OCI-LY7 (cell line): ENCODE results near the gene USP15. TPM values are rescaled to one million over a fixed set of nuclear protein-coding genes. Genes with fewer than 3 reads are reported as not detected.

Experiments used
- BruUV-seq: library from RNA; stranded (reverse); fragments of 400-500 nt; replicated peaks from 2 replicates; lab custom pipeline; 2021; lab: Mats Ljungman, UMichigan
- CTCF ChIA-PET: fragments of 300-600 bp; sonication (Branson Sonifier 250); formaldehyde crosslinking; loops from one replicate; lab custom pipeline; 2022; ENCODE audit warnings: antibody characterized with exemption; ENCODE audit not compliant: unreplicated experiment; lab: Charles Lee
- POLR2A ChIA-PET: fragments of 300-600 bp; sonication (Branson Sonifier 250); formaldehyde crosslinking; loops from one replicate; lab custom pipeline; 2022; ENCODE audit warnings: antibody characterized with exemption; lab: Charles Lee
- DNase-seq: peaks from one replicate; pipeline ENCODE4 v3.0.0-alpha.2; 2015; ENCODE audit warnings: low spot score
- H2AFZ ChIP-seq: fragments of 200-600 bp; sonication (generic), shearing (Covaris generic); 2 replicates; pipeline ENCODE4 v1.6.1; 2014; ENCODE audit warnings: mild to moderate bottlenecking, antibody characterized with exemption, low read length, moderate library complexity
- H3K27ac ChIP-seq: fragments of 200-600 bp; sonication (generic); 2 replicates; pipeline ENCODE4 v1.5.1; 2014; ENCODE audit warnings: mixed run types, low read depth, mild to moderate bottlenecking, moderate library complexity, low read length, inconsistent platforms; ENCODE audit not compliant: poor library complexity, severe bottlenecking
- H3K36me3 ChIP-seq: fragments of 200-600 bp; sonication (generic); 2 replicates; pipeline ENCODE4 v1.6.1; 2014; ENCODE audit warnings: mild to moderate bottlenecking, antibody characterized with exemption, low read length, moderate library complexity, mixed read lengths; ENCODE audit not compliant: insufficient read depth
- H3K4me1 ChIP-seq: fragments of 200-600 bp; sonication (generic); 2 replicates; pipeline ENCODE4 v1.5.1; 2014; ENCODE audit warnings: mild to moderate bottlenecking, low read length; ENCODE audit not compliant: insufficient read depth, poor library complexity, severe bottlenecking
- H3K4me2 ChIP-seq: fragments of 200-600 bp; sonication (generic); 2 replicates; pipeline ENCODE4 v1.6.1; 2014; ENCODE audit warnings: mild to moderate bottlenecking, low read length
- H3K4me3 ChIP-seq: fragments of 200-600 bp; sonication (generic); 2 replicates; pipeline ENCODE4 v1.5.1; 2014; ENCODE audit warnings: mild to moderate bottlenecking, low read depth, low read length; ENCODE audit not compliant: poor library complexity, severe bottlenecking
- H3K79me2 ChIP-seq: fragments of 200-600 bp; sonication (generic); 2 replicates; pipeline ENCODE4 v1.6.1; 2016; ENCODE audit warnings: low read depth, mild to moderate bottlenecking, low read length, moderate library complexity, mixed read lengths; ENCODE audit not compliant: insufficient read depth
- H3K9me2 ChIP-seq: fragments of 200-600 bp; sonication (generic); 2 replicates; pipeline ENCODE4 v1.6.1; 2016; ENCODE audit warnings: mild to moderate bottlenecking, low read length, mixed read lengths; ENCODE audit not compliant: insufficient read depth
- H3K9me3 ChIP-seq: fragments of 200-600 bp; sonication (generic); 2 replicates; pipeline ENCODE4 v1.6.1; 2014; ENCODE audit warnings: mild to moderate bottlenecking, mixed run types, low read length, mixed read lengths
- H4K20me1 ChIP-seq: fragments of 200-600 bp; sonication (generic); 2 replicates; pipeline ENCODE4 v1.6.1; 2014; ENCODE audit warnings: mild to moderate bottlenecking, antibody characterized with exemption, low read length, moderate library complexity, mixed read lengths; ENCODE audit not compliant: insufficient read depth
- CTCF ChIP-seq: fragments of 200-600 bp; sonication (generic); conservative IDR thresholded peaks from 2 replicates; pipeline ENCODE4 v1.5.1; 2014; ENCODE audit warnings: mild to moderate bottlenecking, antibody characterized with exemption, low read length, moderate library complexity, mixed read lengths
- EZH2phosphoT487 ChIP-seq: fragments of 200-600 bp; sonication (generic); IDR thresholded peaks from 2 replicates; pipeline ENCODE4 v1.6.1; 2018; ENCODE audit warnings: low read depth, borderline replicate concordance, mild to moderate bottlenecking, mixed run types, antibody characterized with exemption, low read length, moderate library complexity, mixed read lengths
- intact Hi-C: fragments of 100-400 bp; cut with micrococcal nuclease; formaldehyde crosslinking; loops from one replicate; pipeline ENCODE4 v1.10.0; 2022; ENCODE audit not compliant: unreplicated experiment
- total RNA-seq, 2 experiments: library from RNA; depleted of rRNA in 1 of 2; stranded (reverse); fragments of >200 nt in 1 of 2; shearing (Covaris generic) in 1 of 2; gene quantifications; 2 replicates each; pipeline ENCODE4 v1.2.3, GENCODE V29; 2014 to 2022

Gene USP15
- total RNA-seq, 2 experiments from 2014 or later = 43.3 to 62.8 TPM

GRCh38 chr12:62414180-62414579 lies 154.0 kb downstream of the USP15 start:
- no TSS peak for BruUV-seq
- Histone ChIP-seq H3K36me3 (no peaks in the 10 kb centered on the region), H3K27ac (no peak overlapping the region), H2AFZ (no peak overlapping the region), H3K4me1 (no peaks in the 10 kb centered on the region), H3K79me2 (no peaks in the 10 kb centered on the region), H3K4me2 (no peak overlapping the region), H3K9me3 (no peaks in the 10 kb centered on the region), H3K9me2 (no peaks in the 10 kb centered on the region), H4K20me1 (no peaks in the 10 kb centered on the region), H3K4me3 (no peak overlapping the region)
- ChIA-PET CTCF (no interaction called here), POLR2A (no interaction called here)
- DNase-seq = no peak
- TF ChIP-seq CTCF (no peak), EZH2phosphoT487 (no peak)
- intact Hi-C loops = no loop called here

GRCh38 chr12:62426089-62426488 lies 165.9 kb downstream of the USP15 start:
- Histone ChIP-seq H3K36me3 (no peaks in the 10 kb centered on the region), H3K9me2 (no peaks in the 10 kb centered on the region), H3K9me3 (no peaks in the 10 kb centered on the region), H3K79me2 (no peaks in the 10 kb centered on the region), H2AFZ (no peak overlapping the region), H3K27ac (no peak overlapping the region), H3K4me1 (no peaks in the 10 kb centered on the region), H3K4me3 (no peak overlapping the region), H4K20me1 (no peaks in the 10 kb centered on the region), H3K4me2 (no peak overlapping the region)
- DNase-seq = no peak
- TF ChIP-seq CTCF = no peak
- TF ChIP-seq EZH2phosphoT487 = no peak
- intact Hi-C loops = no loop called here
- ChIA-PET CTCF (no interaction called here), POLR2A (interaction anchor here (0.6 to 1.6 kb wide), 3 partner anchors 13 to 221 kb away, joined by 3 to 6 read pairs (median 4); no protein-coding TSS in a partner anchor)
- no TSS peak for BruUV-seq

- Histone ChIP-seq H3K4me1 (no peaks in the 10 kb centered on the region), H3K27ac (no peak overlapping the region), H3K9me3 (no peaks in the 10 kb centered on the region), H3K4me2 (no peak overlapping the region), H3K4me3 (no peak overlapping the region), H3K36me3 (no peaks in the 10 kb centered on the region), H4K20me1 (no peaks in the 10 kb centered on the region), H3K9me2 (no peaks in the 10 kb centered on the region), H3K79me2 (no peaks in the 10 kb centered on the region), H2AFZ (no peak overlapping the region)
- intact Hi-C loops = no loop called here
- POLR2A ChIA-PET = no interaction called here
- DNase-seq = no peak
- CTCF ChIA-PET = no interaction called here
- TF ChIP-seq EZH2phosphoT487 (no peak), CTCF (no peak)
- no TSS peak for BruUV-seq
Observed at GRCh38 chr12:62429457-62429856, 169.3 kb downstream of the USP15 start.
